ENCODE measurements around the gene DGKK.

DGKK gene

GRCh38 chrX:50470103-50471031, at the start of gene DGKK:
TSS of gene DGKK (minus strand) at chrX:50470825. CDS start at chrX:50470678, 147 bp downstream.
- no peak for ATAC-seq

GRCh38 chrX:50514811-50515210, 44.2 kb upstream of the DGKK start:
- DNase-seq = no peak
- no peak for ATAC-seq

More at GRCh38 chrX:50470103-50471031, at the start of gene DGKK:
- no peak for DNase-seq

- no peak for ATAC-seq
- no peak for DNase-seq
Observed at GRCh38 chrX:50497114-50497513, 26.5 kb upstream of the DGKK start.

GRCh38 chrX:50495616-50496015, 25.0 kb upstream of the DGKK start:
- no peak for ATAC-seq
- no peak for DNase-seq

- no peak for ATAC-seq
- no peak for DNase-seq
Observed at GRCh38 chrX:50492720-50493119, 22.1 kb upstream of the DGKK start.

- ATAC-seq (no peak), DNase-seq (no peak)
Observed at GRCh38 chrX:50484662-50485061, 14.0 kb upstream of the DGKK start.

- DNase-seq = no peak
- ATAC-seq = no peak
Observed at GRCh38 chrX:50483283-50483682, 12.7 kb upstream of the DGKK start.

GRCh38 chrX:50475208-50475607, 4.6 kb upstream of the DGKK start:
- ATAC-seq (no peak), DNase-seq (no peak)

- ATAC-seq (no peak), DNase-seq (no peak)
Observed at GRCh38 chrX:50471390-50471789, 765 bp upstream of the DGKK start.

GRCh38 chrX:50469206-50469605, 1.4 kb downstream of the DGKK start:
- no peak for DNase-seq
- no peak for ATAC-seq

- DNase-seq = no peak
- ATAC-seq = no peak
Observed at GRCh38 chrX:50459615-50460014, 11.0 kb downstream of the DGKK start.

GRCh38 chrX:50458483-50458882, 12.1 kb downstream of the DGKK start:
- DNase-seq = no peak
- no peak for ATAC-seq

GRCh38 chrX:50456712-50457484, 13.7 kb downstream of the DGKK start:
- DNase-seq (no peak), ATAC-seq (no peak)

- DNase-seq (no peak), ATAC-seq (no peak)
Observed at GRCh38 chrX:50452782-50453181, 17.8 kb downstream of the DGKK start.

- DNase-seq = no peak
- no peak for ATAC-seq
Observed at GRCh38 chrX:50450324-50450723, 20.3 kb downstream of the DGKK start.

GRCh38 chrX:50448565-50448964, 22.1 kb downstream of the DGKK start:
- ATAC-seq (no peak), DNase-seq (no peak)

GRCh38 chrX:50447535-50447934, 23.1 kb downstream of the DGKK start:
- ATAC-seq = no peak

GRCh38 chrX:50442426-50443116, 28.1 kb downstream of the DGKK start:
- ATAC-seq (no peak), DNase-seq (no peak)

More at GRCh38 chrX:50447535-50447934, 23.1 kb downstream of the DGKK start:
- no peak for DNase-seq

- no peak for DNase-seq
- no peak for ATAC-seq
Observed at GRCh38 chrX:50436797-50437196, 33.8 kb downstream of the DGKK start.

GRCh38 chrX:50432829-50433289, 37.8 kb downstream of the DGKK start:
- DNase-seq (no peak), ATAC-seq (no peak)

GRCh38 chrX:50431623-50432022, 39.0 kb downstream of the DGKK start:
- DNase-seq (no peak), ATAC-seq (no peak)

GRCh38 chrX:50430917-50431575, 39.6 kb downstream of the DGKK start:
- ATAC-seq (no peak), DNase-seq (no peak)

Data from stimulated activated naive CD8-positive, alpha-beta T cell treated with anti-CD3 and anti-CD28 coated beads, Interleukin-15, Interleukin-2, amounts not matched to agents 100 U/mL and 50 U/mL, for 24 hours (primary cell).